Activated T-cell treated with anti-CD3 and anti-CD28 coated beads for 48 hours (primary cell): Measurements from ENCODE around the gene GRAP.
A peak's percentile ranks its signal among the peaks of the same experiment; 100 is the strongest.

Experiments
- DNase-seq: peaks from one replicate; pipeline ENCODE4 v3.0.0-alpha.2; 2020; ENCODE audit warnings: low read depth

GRAP gene

GRCh38 chr17:18984273-18985114, 62.3 kb downstream of the GRAP start:
- no peak for DNase-seq

- no peak for DNase-seq
Measured at GRCh38 chr17:18981642-18982424, 64.9 kb downstream of the GRAP start.

GRCh38 chr17:18981335-18981641, 65.5 kb downstream of the GRAP start:
- no peak for DNase-seq

- no peak for DNase-seq
Measured at GRCh38 chr17:18980682-18981334, 65.9 kb downstream of the GRAP start.

- no peak for DNase-seq
Measured at GRCh38 chr17:18978655-18979054, 68.1 kb downstream of the GRAP start.

GRCh38 chr17:18978050-18978449, 68.7 kb downstream of the GRAP start:
- DNase-seq: no peak

GRCh38 chr17:18977646-18978045, 69.1 kb downstream of the GRAP start:
- no peak for DNase-seq

GRCh38 chr17:18977021-18977420, 69.7 kb downstream of the GRAP start:
- no peak for DNase-seq

GRCh38 chr17:18976201-18976600, 70.6 kb downstream of the GRAP start:
- DNase-seq: no peak

- DNase-seq: no peak
Measured at GRCh38 chr17:18975597-18975996, 71.2 kb downstream of the GRAP start.

GRCh38 chr17:18974407-18975149, 72.2 kb downstream of the GRAP start:
- DNase-seq: peak; percentile 49

GRCh38 chr17:18971801-18972200, 75.0 kb downstream of the GRAP start:
- DNase-seq: no peak
